Neural progenitor cell (in vitro differentiated cells): ENCODE measurements around the gene G3BP2. TPM values are rescaled to one million over a fixed set of nuclear protein-coding genes. Genes with fewer than 3 reads are reported as not detected.

Experiments used
- DNase-seq: peaks from one replicate; pipeline ENCODE4 v3.0.0-alpha.2; 2016; ENCODE audit warnings: low spot score
- H2AFZ ChIP-seq: fragments of 200-600 bp; sonication (generic); replicated peaks from 2 replicates; pipeline ENCODE4 v1.6.1; 2016; ENCODE audit warnings: antibody characterized with exemption
- H3F3A ChIP-seq: fragments of 200-600 bp; sonication (generic); 2 replicates; pipeline ENCODE4 v1.6.1; 2016; ENCODE audit warnings: antibody characterized with exemption, low read depth
- H3K27ac ChIP-seq: fragments of 200-600 bp; sonication (generic); 2 replicates; pipeline ENCODE4 v1.5.1; 2016; ENCODE audit warnings: mild to moderate bottlenecking
- H3K27me3 ChIP-seq: fragments of 200-600 bp; sonication (generic); 2 replicates; pipeline ENCODE4 v1.6.1; 2016; ENCODE audit warnings: mild to moderate bottlenecking, moderate library complexity
- H3K36me3 ChIP-seq: fragments of 200-600 bp; sonication (generic); 2 replicates; pipeline ENCODE4 v1.5.1; 2016
- H3K4me1 ChIP-seq: fragments of 200-600 bp; sonication (generic); 2 replicates; pipeline ENCODE4 v1.6.1; 2016; ENCODE audit warnings: mixed run types
- H3K4me2 ChIP-seq: fragments of 200-600 bp; sonication (generic); 2 replicates; pipeline ENCODE4 v1.6.1; 2016
- H3K4me3 ChIP-seq: fragments of 200-600 bp; sonication (generic); 2 replicates; pipeline ENCODE4 v1.5.1; 2016
- H3K79me2 ChIP-seq: fragments of 200-600 bp; sonication (generic); 2 replicates; pipeline ENCODE4 v1.6.1; 2016; ENCODE audit warnings: low read depth
- H3K9ac ChIP-seq: fragments of 200-600 bp; sonication (generic); 2 replicates; pipeline ENCODE4 v1.6.1; 2016
- H3K9me3 ChIP-seq: fragments of 200-600 bp; sonication (generic); 2 replicates; pipeline ENCODE4 v1.5.1; 2016; ENCODE audit warnings: low read depth
- H4K20me1 ChIP-seq: fragments of 200-600 bp; sonication (generic); 2 replicates; pipeline ENCODE4 v1.6.1; 2016; ENCODE audit warnings: low read depth
- H3K27ac Mint-ChIP-seq: 3 replicates; pipeline ENCODE4 v1.8.0; 2021; ENCODE audit warnings: mixed read lengths
- H3K27me3 Mint-ChIP-seq: 2 replicates; pipeline ENCODE4 v1.8.0; 2022; ENCODE audit warnings: low read depth, mild to moderate bottlenecking, inconsistent platforms, moderate library complexity, mixed read lengths; ENCODE audit not compliant: insufficient read depth
- H3K36me3 Mint-ChIP-seq: 3 replicates; pipeline ENCODE4 v1.8.0; 2021; ENCODE audit warnings: mixed read lengths
- H3K4me1 Mint-ChIP-seq: 3 replicates; pipeline ENCODE4 v1.8.0; 2021; ENCODE audit warnings: mixed read lengths
- H3K4me3 Mint-ChIP-seq: 3 replicates; pipeline ENCODE4 v1.8.0; 2021; ENCODE audit warnings: mild to moderate bottlenecking, moderate library complexity, mixed read lengths
- H3K9me3 Mint-ChIP-seq: 3 replicates; pipeline ENCODE4 v1.8.0; 2020; ENCODE audit warnings: mixed read lengths
- CTCF ChIP-seq: fragments of 200-600 bp; sonication (generic); IDR thresholded peaks from 2 replicates; pipeline ENCODE4 v1.5.1; 2017; ENCODE audit warnings: antibody characterized with exemption, mild to moderate bottlenecking
- EZH2 ChIP-seq: fragments of 200-600 bp; sonication (generic); IDR thresholded peaks from 2 replicates; pipeline ENCODE4 v1.6.1; 2017; ENCODE audit warnings: antibody characterized with exemption, mild to moderate bottlenecking, moderate library complexity
- EZH2phosphoT487 ChIP-seq: fragments of 200-600 bp; sonication (generic); IDR thresholded peaks from 2 replicates; pipeline ENCODE4 v1.6.1; 2017; ENCODE audit warnings: antibody characterized with exemption
- total RNA-seq: library from RNA; depleted of rRNA; stranded (reverse); fragments of >200 nt; gene quantifications from 2 replicates; pipeline ENCODE4 v1.2.3, GENCODE V29; 2015; ENCODE audit warnings: low replicate concordance

The G3BP2 gene
- total RNA-seq, 1 donor from 2014 or later, result 241 TPM

GRCh38 chr4:75662626-75663025, 10.6 kb downstream of the G3BP2 start:
- Histone ChIP-seq H4K20me1 (peaks cover 97% of the 10 kb centered on the region), H3K4me2 (no peak overlapping the region), H3K27ac (no peak overlapping the region), H3K4me1 (no peaks in the 10 kb centered on the region), H3K9ac (no peak overlapping the region), H3F3A (peaks cover 7% of the 10 kb centered on the region), H3K79me2 (peaks cover 99% of the 10 kb centered on the region), H3K9me3 (no peaks in the 10 kb centered on the region), H2AFZ (no peak overlapping the region), H3K27me3 (no peaks in the 10 kb centered on the region), H3K4me3 (no peak overlapping the region), H3K36me3 (peaks cover 19% of the 10 kb centered on the region)
- H3K9me3 Mint-ChIP-seq, result no peaks in the 10 kb centered on the region
- H3K27me3 Mint-ChIP-seq, result peaks cover 3% of the 10 kb centered on the region
- TF ChIP-seq EZH2phosphoT487, result no peak
- peaks cover 5% of the 10 kb centered on the region for H3K4me1 Mint-ChIP-seq
- no peak overlapping the region for H3K27ac Mint-ChIP-seq
- DNase-seq, result no peak
- peaks cover 27% of the 10 kb centered on the region for H3K36me3 Mint-ChIP-seq
- H3K4me3 Mint-ChIP-seq, result no peak overlapping the region

- no peak overlapping the region for H3K27ac Mint-ChIP-seq
- peaks cover 91% of the 10 kb centered on the region for H4K20me1 ChIP-seq
These were observed 12.7 kb downstream of the G3BP2 start for GRCh38 chr4:75660491-75660890.

GRCh38 chr4:75659512-75660031, 13.6 kb downstream of the G3BP2 start:
- Histone ChIP-seq H4K20me1 (peaks cover 88% of the 10 kb centered on the region), H3K36me3 (peaks cover 39% of the 10 kb centered on the region), H3K79me2 (peaks cover 94% of the 10 kb centered on the region), H3K9me3 (no peaks in the 10 kb centered on the region), H3K4me1 (no peaks in the 10 kb centered on the region), H3K27me3 (no peaks in the 10 kb centered on the region), H3K27ac (peak overlapping the region; percentile 31), H3K4me3 (no peak overlapping the region), H3F3A (peaks cover 37% of the 10 kb centered on the region), H3K4me2 (no peak overlapping the region), H2AFZ (no peak overlapping the region), H3K9ac (no peak overlapping the region)
- no peak for TF ChIP-seq CTCF
- TF ChIP-seq EZH2, result no peak
- TF ChIP-seq EZH2phosphoT487, result no peak
- Mint-ChIP-seq H3K4me1 (peaks cover 2% of the 10 kb centered on the region), H3K9me3 (no peaks in the 10 kb centered on the region), H3K4me3 (no peak overlapping the region), H3K27me3 (peaks cover 3% of the 10 kb centered on the region), H3K36me3 (peaks cover 32% of the 10 kb centered on the region), H3K27ac (no peak overlapping the region)
- DNase-seq, result no peak

More at GRCh38 chr4:75660491-75660890, 12.7 kb downstream of the G3BP2 start:
- DNase-seq, result no peak
- H3K4me3 Mint-ChIP-seq, result no peak overlapping the region
- H2AFZ ChIP-seq, result no peak overlapping the region
- H3K4me1 Mint-ChIP-seq, result peaks cover 2% of the 10 kb centered on the region
- no peak overlapping the region for H3K27ac ChIP-seq
- no peaks in the 10 kb centered on the region for H3K9me3 Mint-ChIP-seq
- no peak overlapping the region for H3K4me2 ChIP-seq
- H3K4me3 ChIP-seq, result no peak overlapping the region
- no peaks in the 10 kb centered on the region for H3K27me3 ChIP-seq
- TF ChIP-seq EZH2 (no peak), CTCF (no peak), EZH2phosphoT487 (no peak)
- no peaks in the 10 kb centered on the region for H3K9me3 ChIP-seq
- no peak overlapping the region for H3K9ac ChIP-seq
- no peaks in the 10 kb centered on the region for H3K4me1 ChIP-seq
- H3K36me3 Mint-ChIP-seq, result peaks cover 28% of the 10 kb centered on the region
- peaks cover 31% of the 10 kb centered on the region for H3K36me3 ChIP-seq
- H3K79me2 ChIP-seq, result peaks cover 98% of the 10 kb centered on the region
- peaks cover 3% of the 10 kb centered on the region for H3K27me3 Mint-ChIP-seq
- peaks cover 28% of the 10 kb centered on the region for H3F3A ChIP-seq

- peaks cover 3% of the 10 kb centered on the region for H3K27me3 Mint-ChIP-seq
- no peaks in the 10 kb centered on the region for H3K27me3 ChIP-seq
- DNase-seq, result no peak
- H3K4me2 ChIP-seq, result no peak overlapping the region
- H2AFZ ChIP-seq, result no peak overlapping the region
- no peaks in the 10 kb centered on the region for H3K9me3 Mint-ChIP-seq
- H3F3A ChIP-seq, result peaks cover 42% of the 10 kb centered on the region
- no peak overlapping the region for H3K27ac Mint-ChIP-seq
- no peak overlapping the region for H3K9ac ChIP-seq
- H3K9me3 ChIP-seq, result no peaks in the 10 kb centered on the region
- H3K4me3 Mint-ChIP-seq, result no peak overlapping the region
- peaks cover 88% of the 10 kb centered on the region for H4K20me1 ChIP-seq
- TF ChIP-seq EZH2 (no peak), CTCF (no peak), EZH2phosphoT487 (no peak)
- no peak overlapping the region for H3K27ac ChIP-seq
- H3K4me1 ChIP-seq, result no peaks in the 10 kb centered on the region
- peaks cover 94% of the 10 kb centered on the region for H3K79me2 ChIP-seq
- peaks cover 32% of the 10 kb centered on the region for H3K36me3 Mint-ChIP-seq
- no peak overlapping the region for H3K4me3 ChIP-seq
- peaks cover 46% of the 10 kb centered on the region for H3K36me3 ChIP-seq
- H3K4me1 Mint-ChIP-seq, result peaks cover 2% of the 10 kb centered on the region
These were observed 14.3 kb downstream of the G3BP2 start for GRCh38 chr4:75658876-75659275.
